ENCODE results near the gene SLC1A7.

SLC1A7 gene

DNA sequence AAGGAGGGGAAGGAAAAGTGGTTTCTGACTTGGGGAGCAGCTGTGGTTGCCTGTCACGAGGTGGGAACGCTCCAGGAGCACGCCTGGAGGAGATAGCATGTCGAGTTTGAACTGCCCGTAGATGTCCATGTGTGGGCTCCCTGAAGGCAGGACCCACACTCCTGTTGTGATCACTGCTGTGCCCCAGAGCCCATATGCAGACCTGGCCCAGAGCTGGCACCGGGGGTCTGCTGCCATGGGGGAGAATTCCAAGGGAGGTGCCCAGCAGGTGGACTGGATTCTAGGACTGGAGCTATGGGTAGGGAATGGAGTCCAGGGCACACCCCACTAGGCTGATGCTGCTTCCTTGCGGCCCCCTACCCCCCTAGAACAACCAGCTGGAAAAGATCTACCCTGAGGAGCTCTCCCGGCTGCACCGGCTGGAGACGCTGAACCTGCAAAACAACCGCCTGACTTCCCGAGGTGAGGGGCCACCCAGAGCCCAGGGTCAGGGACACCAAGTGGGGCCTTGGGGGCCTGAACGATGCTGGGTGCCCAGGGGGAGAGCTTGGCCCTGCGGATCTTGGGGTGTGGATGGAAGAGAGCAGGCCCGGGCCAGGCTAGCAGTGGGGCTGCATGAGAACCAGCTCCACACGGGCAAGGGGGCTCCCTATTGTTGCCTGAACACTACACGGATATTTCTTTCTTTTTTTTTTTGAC, 71.1 kb downstream of the SLC1A7 start:
- WGBS (ENCODE audit: extremely low coverage, insufficient coverage, low lambda C conversion rate): no CpG with 5 or more reads among the region's 17 CpGs
- no peaks in the 10 kb centered on the region for H3K27me3 ChIP-seq (ENCODE audit: insufficient read depth, low read length, poor library complexity)
- no peak overlapping the region for H2BK15ac ChIP-seq (replicated peaks; ENCODE audit: low read depth)
- no peak overlapping the region for H2BK5ac ChIP-seq (ENCODE audit: low read length)
- H3K79me2 ChIP-seq (ENCODE audit: control insufficient read depth, insufficient read depth, low read length): no peaks in the 10 kb centered on the region
- no peak overlapping the region for H4K5ac ChIP-seq (ENCODE audit: low read length)
- no peaks in the 10 kb centered on the region for H3K4me1 ChIP-seq (ENCODE audit: control insufficient read depth, low read depth, low read length)
- no peak overlapping the region for H3K4me2 ChIP-seq (ENCODE audit: low read length)
- H3K9ac ChIP-seq (ENCODE audit: low read length): no peak overlapping the region
- no peak overlapping the region for H3K4me3 ChIP-seq (ENCODE audit: low read length)
- H2AK5ac ChIP-seq (ENCODE audit: low read length): no peak overlapping the region
- no peak for DNase-seq
- H3K4ac ChIP-seq (ENCODE audit: low read depth, low read length): no peak overlapping the region
- no peak overlapping the region for H3K27ac ChIP-seq (ENCODE audit: low read depth, low read length)
- H2BK120ac ChIP-seq (ENCODE audit: low read depth, low read length): no peak overlapping the region
- no peaks in the 10 kb centered on the region for H3K79me1 ChIP-seq (ENCODE audit: low read length)
- no peak overlapping the region for H4K8ac ChIP-seq (ENCODE audit: low read depth, low read length)
- H3K36me3 ChIP-seq (ENCODE audit: control insufficient read depth, insufficient read depth, low read length): no peaks in the 10 kb centered on the region
- no peak overlapping the region for H3K23ac ChIP-seq (ENCODE audit: low read length)
- no peak overlapping the region for H3K18ac ChIP-seq (ENCODE audit: low read length)
- no peak overlapping the region for H3K56ac ChIP-seq (ENCODE audit: low read length)

DNA sequence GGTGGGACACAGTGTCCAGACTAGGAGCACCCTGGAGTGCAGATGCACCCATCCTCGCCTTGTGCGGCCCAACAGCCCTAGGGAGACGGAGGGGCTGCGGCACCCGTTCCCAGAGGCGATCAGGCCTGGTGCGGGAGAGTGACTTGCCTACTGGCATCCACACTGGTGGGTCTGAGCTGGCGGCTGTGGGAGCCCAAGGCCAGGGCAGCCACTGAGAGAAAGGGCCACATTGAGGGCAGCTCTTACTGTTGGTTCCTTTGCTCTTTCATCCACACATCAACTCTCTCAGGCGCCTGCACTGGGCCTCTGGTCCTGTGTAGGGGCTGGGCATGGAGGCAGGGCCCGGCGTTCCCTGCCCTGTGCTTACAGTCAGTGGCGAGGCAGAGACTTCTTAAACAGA, 71.8 kb downstream of the SLC1A7 start:
- no peaks in the 10 kb centered on the region for H3K27me3 ChIP-seq (ENCODE audit: insufficient read depth, low read length, poor library complexity)
- no peak overlapping the region for H3K27ac ChIP-seq (ENCODE audit: low read depth, low read length)
- no peak overlapping the region for H3K4ac ChIP-seq (ENCODE audit: low read depth, low read length)
- no peak overlapping the region for H3K4me3 ChIP-seq (ENCODE audit: low read length)
- H2BK15ac ChIP-seq (replicated peaks; ENCODE audit: low read depth): no peak overlapping the region
- H4K5ac ChIP-seq (ENCODE audit: low read length): no peak overlapping the region
- no CpG with 5 or more reads among the region's 12 CpGs for WGBS (ENCODE audit: extremely low coverage, insufficient coverage, low lambda C conversion rate)
- no peaks in the 10 kb centered on the region for H3K4me1 ChIP-seq (ENCODE audit: control insufficient read depth, low read depth, low read length)
- H3K79me2 ChIP-seq (ENCODE audit: control insufficient read depth, insufficient read depth, low read length): no peaks in the 10 kb centered on the region
- no peak overlapping the region for H2AK5ac ChIP-seq (ENCODE audit: low read length)
- H3K18ac ChIP-seq (ENCODE audit: low read length): no peak overlapping the region
- no peak overlapping the region for H3K4me2 ChIP-seq (ENCODE audit: low read length)
- no peak for DNase-seq
- H3K36me3 ChIP-seq (ENCODE audit: control insufficient read depth, insufficient read depth, low read length): no peaks in the 10 kb centered on the region
- H3K23ac ChIP-seq (ENCODE audit: low read length): no peak overlapping the region
- H2BK5ac ChIP-seq (ENCODE audit: low read length): no peak overlapping the region
- H2BK120ac ChIP-seq (ENCODE audit: low read depth, low read length): no peak overlapping the region
- H4K8ac ChIP-seq (ENCODE audit: low read depth, low read length): no peak overlapping the region
- no peak overlapping the region for H3K9ac ChIP-seq (ENCODE audit: low read length)
- H3K56ac ChIP-seq (ENCODE audit: low read length): no peak overlapping the region
- H3K79me1 ChIP-seq (ENCODE audit: low read length): no peaks in the 10 kb centered on the region

DNA sequence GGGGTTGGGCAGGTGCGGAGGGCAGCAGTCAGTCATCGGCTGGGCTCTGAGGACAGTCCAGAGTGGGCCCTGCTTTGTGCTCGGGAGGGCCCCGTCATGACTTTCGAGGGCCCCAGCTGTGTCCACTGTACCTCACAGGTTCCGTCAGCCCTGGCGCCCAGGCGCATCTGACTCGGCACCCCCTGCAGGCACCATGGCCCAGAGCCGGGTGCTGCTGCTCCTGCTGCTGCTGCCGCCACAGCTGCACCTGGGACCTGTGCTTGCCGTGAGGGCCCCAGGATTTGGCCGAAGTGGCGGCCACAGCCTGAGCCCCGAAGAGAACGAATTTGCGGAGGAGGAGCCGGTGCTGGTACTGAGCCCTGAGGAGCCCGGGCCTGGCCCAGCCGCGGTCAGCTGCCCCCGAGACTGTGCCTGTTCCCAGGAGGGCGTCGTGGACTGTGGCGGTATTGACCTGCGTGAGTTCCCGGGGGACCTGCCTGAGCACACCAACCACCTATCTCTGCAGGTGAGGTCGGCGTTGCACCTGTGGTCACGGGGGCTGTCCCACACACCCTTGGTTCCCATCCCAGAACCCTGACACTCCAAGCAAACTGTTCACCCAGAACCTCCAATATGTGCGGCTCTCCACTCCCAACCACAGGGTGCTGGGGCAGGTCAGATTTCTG, 72.6 kb downstream of the SLC1A7 start:
- no peaks in the 10 kb centered on the region for H3K27me3 ChIP-seq (ENCODE audit: insufficient read depth, low read length, poor library complexity)
- no peak overlapping the region for H2BK120ac ChIP-seq (ENCODE audit: low read depth, low read length)
- no peak overlapping the region for H2BK15ac ChIP-seq (replicated peaks; ENCODE audit: low read depth)
- no peak overlapping the region for H2BK5ac ChIP-seq (ENCODE audit: low read length)
- H3K79me1 ChIP-seq (ENCODE audit: low read length): no peaks in the 10 kb centered on the region
- no peak overlapping the region for H4K8ac ChIP-seq (ENCODE audit: low read depth, low read length)
- H3K4me3 ChIP-seq (ENCODE audit: low read length): no peak overlapping the region
- H3K79me2 ChIP-seq (ENCODE audit: control insufficient read depth, insufficient read depth, low read length): no peaks in the 10 kb centered on the region
- H3K4me1 ChIP-seq (ENCODE audit: control insufficient read depth, low read depth, low read length): no peaks in the 10 kb centered on the region
- no peak overlapping the region for H3K27ac ChIP-seq (ENCODE audit: low read depth, low read length)
- no peak overlapping the region for H3K18ac ChIP-seq (ENCODE audit: low read length)
- no peak overlapping the region for H3K56ac ChIP-seq (ENCODE audit: low read length)
- H3K4me2 ChIP-seq (ENCODE audit: low read length): no peak overlapping the region
- no peak overlapping the region for H3K9ac ChIP-seq (ENCODE audit: low read length)
- no peak overlapping the region for H4K5ac ChIP-seq (ENCODE audit: low read length)
- H3K23ac ChIP-seq (ENCODE audit: low read length): no peak overlapping the region
- no peak overlapping the region for H3K4ac ChIP-seq (ENCODE audit: low read depth, low read length)
- DNase-seq: no peak
- H2AK5ac ChIP-seq (ENCODE audit: low read length): no peak overlapping the region
- H3K36me3 ChIP-seq (ENCODE audit: control insufficient read depth, insufficient read depth, low read length): no peaks in the 10 kb centered on the region
- WGBS (ENCODE audit: extremely low coverage, insufficient coverage, low lambda C conversion rate): no CpG with 5 or more reads among the region's 31 CpGs

DNA sequence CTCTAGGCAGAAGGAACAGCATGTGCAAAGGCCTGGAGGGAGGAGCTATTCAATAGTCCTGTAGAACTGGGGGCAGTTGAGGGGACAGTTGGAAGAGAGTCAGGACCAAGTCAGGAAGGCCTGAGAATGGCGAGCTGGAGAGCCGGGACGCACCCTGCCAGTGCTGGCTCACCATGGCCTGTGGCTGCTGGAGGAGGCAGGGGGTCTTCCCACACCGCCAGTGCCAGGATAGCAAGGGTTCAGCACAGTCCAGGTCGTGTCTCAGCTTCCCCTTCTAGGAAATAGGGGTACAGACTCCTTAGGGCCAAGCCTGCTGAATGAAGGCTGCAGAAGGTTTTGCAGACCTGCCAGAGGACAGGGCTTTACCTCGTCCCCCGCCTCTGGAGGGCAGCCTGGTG, 73.2 kb downstream of the SLC1A7 start:
- H2BK5ac ChIP-seq (ENCODE audit: low read length): no peak overlapping the region
- no peak overlapping the region for H4K5ac ChIP-seq (ENCODE audit: low read length)
- no peak overlapping the region for H2BK120ac ChIP-seq (ENCODE audit: low read depth, low read length)
- no peak overlapping the region for H3K4ac ChIP-seq (ENCODE audit: low read depth, low read length)
- H3K27me3 ChIP-seq (ENCODE audit: insufficient read depth, low read length, poor library complexity): no peaks in the 10 kb centered on the region
- no peak overlapping the region for H3K18ac ChIP-seq (ENCODE audit: low read length)
- no peak overlapping the region for H3K4me3 ChIP-seq (ENCODE audit: low read length)
- no peaks in the 10 kb centered on the region for H3K79me1 ChIP-seq (ENCODE audit: low read length)
- H3K9ac ChIP-seq (ENCODE audit: low read length): no peak overlapping the region
- H3K27ac ChIP-seq (ENCODE audit: low read depth, low read length): no peak overlapping the region
- WGBS (ENCODE audit: extremely low coverage, insufficient coverage, low lambda C conversion rate): no CpG with 5 or more reads among the region's 7 CpGs
- H3K79me2 ChIP-seq (ENCODE audit: control insufficient read depth, insufficient read depth, low read length): no peaks in the 10 kb centered on the region
- no peaks in the 10 kb centered on the region for H3K4me1 ChIP-seq (ENCODE audit: control insufficient read depth, low read depth, low read length)
- no peak for DNase-seq
- no peaks in the 10 kb centered on the region for H3K36me3 ChIP-seq (ENCODE audit: control insufficient read depth, insufficient read depth, low read length)
- no peak overlapping the region for H2AK5ac ChIP-seq (ENCODE audit: low read length)
- no peak overlapping the region for H3K4me2 ChIP-seq (ENCODE audit: low read length)
- H2BK15ac ChIP-seq (replicated peaks; ENCODE audit: low read depth): no peak overlapping the region
- H3K56ac ChIP-seq (ENCODE audit: low read length): no peak overlapping the region
- H4K8ac ChIP-seq (ENCODE audit: low read depth, low read length): no peak overlapping the region
- H3K23ac ChIP-seq (ENCODE audit: low read length): no peak overlapping the region

DNA sequence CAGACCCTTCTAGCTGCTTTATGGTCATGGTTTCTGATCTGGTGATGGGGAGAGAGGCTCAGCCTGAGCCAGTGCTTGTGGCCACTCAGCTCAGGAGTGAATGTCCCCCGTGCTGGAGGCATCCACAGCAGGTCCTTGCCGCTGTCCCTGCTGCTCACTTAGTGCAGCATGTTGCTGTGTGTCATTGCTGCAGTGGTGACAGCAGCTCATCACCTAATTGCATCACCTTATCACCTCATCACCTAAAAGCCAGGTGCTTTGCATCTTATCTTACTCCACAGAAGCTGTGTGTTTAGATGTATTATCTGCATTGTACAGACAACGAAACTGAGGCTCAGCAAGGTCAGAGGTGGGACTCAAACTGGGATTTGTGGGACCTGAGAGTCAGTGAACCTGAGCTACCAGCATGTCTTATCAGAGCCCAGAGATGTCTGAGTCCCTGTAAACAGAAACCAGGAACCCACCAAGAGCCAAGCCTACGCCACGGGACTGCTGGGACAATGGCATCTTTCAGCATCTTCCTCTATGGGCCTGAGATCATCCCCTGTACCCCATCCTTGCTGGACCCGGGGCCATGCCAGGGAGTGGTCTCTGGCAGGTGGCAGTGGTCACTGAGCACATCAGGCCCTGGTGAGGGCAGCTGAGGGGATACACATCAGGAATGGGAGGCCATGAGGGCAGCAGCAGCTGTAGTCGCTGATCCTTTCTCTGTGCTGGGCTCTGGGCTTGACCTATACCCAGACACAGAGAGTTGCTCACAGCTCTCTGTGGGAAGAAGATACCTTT, 73.9 kb downstream of the SLC1A7 start:
- Histone ChIP-seq H4K5ac (ENCODE audit: low read length) (no peak overlapping the region), H3K36me3 (ENCODE audit: control insufficient read depth, insufficient read depth, low read length) (no peaks in the 10 kb centered on the region), H3K18ac (ENCODE audit: low read length) (no peak overlapping the region), H3K27me3 (ENCODE audit: insufficient read depth, low read length, poor library complexity) (peaks cover 2% of the 10 kb centered on the region), H2BK5ac (ENCODE audit: low read length) (no peak overlapping the region), H3K79me2 (ENCODE audit: control insufficient read depth, insufficient read depth, low read length) (no peaks in the 10 kb centered on the region), H2BK15ac (replicated peaks; ENCODE audit: low read depth) (no peak overlapping the region), H3K79me1 (ENCODE audit: low read length) (no peaks in the 10 kb centered on the region), H2BK120ac (ENCODE audit: low read depth, low read length) (no peak overlapping the region), H3K4me3 (ENCODE audit: low read length) (no peak overlapping the region), H3K4ac (ENCODE audit: low read depth, low read length) (no peak overlapping the region), H4K8ac (ENCODE audit: low read depth, low read length) (no peak overlapping the region), H3K23ac (ENCODE audit: low read length) (no peak overlapping the region), H2AK5ac (ENCODE audit: low read length) (no peak overlapping the region), H3K56ac (ENCODE audit: low read length) (no peak overlapping the region), H3K9ac (ENCODE audit: low read length) (no peak overlapping the region), H3K4me1 (ENCODE audit: control insufficient read depth, low read depth, low read length) (no peaks in the 10 kb centered on the region), H3K4me2 (ENCODE audit: low read length) (no peak overlapping the region), H3K27ac (ENCODE audit: low read depth, low read length) (no peak overlapping the region)
- no peak for DNase-seq
- no CpG with 5 or more reads among the region's 7 CpGs for WGBS (ENCODE audit: extremely low coverage, insufficient coverage, low lambda C conversion rate)
